SU-DHL-6 (cell line): Measurements from ENCODE around the gene PTPRE.

Experiments
- H2AFZ ChIP-seq: fragments of 200-600 bp; sonication (generic); 2 replicates; pipeline ENCODE4 v1.6.1; 2014; ENCODE audit warnings: low read depth, mild to moderate bottlenecking, moderate library complexity, mixed read lengths, antibody characterized with exemption, low read length; ENCODE audit not compliant: severe bottlenecking
- H3F3A ChIP-seq: fragments of 200-600 bp; shearing (Covaris generic); 2 replicates; pipeline ENCODE4 v1.6.0; 2016; ENCODE audit warnings: antibody characterized with exemption, mild to moderate bottlenecking; ENCODE audit not compliant: insufficient read depth
- H3K27ac ChIP-seq: fragments of 200-600 bp; sonication (generic); 2 replicates; pipeline ENCODE4 v1.5.1; 2016; ENCODE audit warnings: low read depth, mild to moderate bottlenecking, low read length, moderate library complexity, mixed read lengths
- H3K27me3 ChIP-seq: fragments of 200-600 bp; sonication (generic), shearing (Covaris generic); 2 replicates; pipeline ENCODE4 v1.6.0; 2014; ENCODE audit warnings: mild to moderate bottlenecking, low read length
- H3K36me3 ChIP-seq: fragments of 200-600 bp; sonication (generic); 2 replicates; pipeline ENCODE4 v1.6.1; 2014; ENCODE audit warnings: mild to moderate bottlenecking, low read length, mixed read lengths
- H3K4me2 ChIP-seq: fragments of 300-600, 200-600 bp; shearing (Covaris generic), sonication (generic); 2 replicates; pipeline ENCODE4 v1.6.0; 2014; ENCODE audit warnings: low read length, low read depth, mild to moderate bottlenecking; ENCODE audit not compliant: poor library complexity, severe bottlenecking
- H3K4me3 ChIP-seq: fragments of 200-600 bp; sonication (generic); 2 replicates; pipeline ENCODE4 v1.5.1; 2014; ENCODE audit warnings: antibody characterized with exemption, low read length, mild to moderate bottlenecking, mixed read lengths; ENCODE audit not compliant: insufficient read depth, poor library complexity, severe bottlenecking
- H3K79me2 ChIP-seq: fragments of 200-600 bp; sonication (generic); 2 replicates; pipeline ENCODE4 v1.6.1; 2014; ENCODE audit warnings: mild to moderate bottlenecking, low read length, moderate library complexity; ENCODE audit not compliant: insufficient read depth
- H3K9ac ChIP-seq: fragments of 200-600 bp; sonication (generic); 2 replicates; pipeline ENCODE4 v1.7.0; 2014; ENCODE audit warnings: mild to moderate bottlenecking, low read length
- H3K9me2 ChIP-seq: fragments of 200-600 bp; sonication (generic); replicated peaks from 2 replicates; pipeline ENCODE4 v1.6.1; 2014; ENCODE audit warnings: low read length; ENCODE audit not compliant: insufficient read depth
- H3K9me3 ChIP-seq: fragments of 200-600 bp; sonication (generic); 2 replicates; pipeline ENCODE4 v1.6.1; 2014; ENCODE audit warnings: low read length, mixed read lengths; ENCODE audit not compliant: insufficient read depth
- H4K20me1 ChIP-seq: fragments of 200-600 bp; sonication (generic); 2 replicates; pipeline ENCODE4 v1.6.1; 2014; ENCODE audit warnings: low read depth, mild to moderate bottlenecking, antibody characterized with exemption, low read length, moderate library complexity, mixed read lengths
- EZH2phosphoT487 ChIP-seq: fragments of 200-600 bp; sonication (generic), shearing (Covaris generic); conservative IDR thresholded peaks from 2 replicates; pipeline ENCODE4 v1.6.1; 2018; ENCODE audit warnings: mild to moderate bottlenecking, antibody characterized with exemption, low read length, moderate library complexity, mixed read lengths
- TF ChIP-seq, protein P1 (sequence below): fragments of 200-600 bp; sonication (generic); IDR thresholded peaks from one replicate; pipeline ENCODE4 v1.5.1; 2017; ENCODE audit warnings: antibody characterized with exemption, mild to moderate bottlenecking, low read length, moderate library complexity; ENCODE audit not compliant: insufficient read depth, poor library complexity, severe bottlenecking

Gene PTPRE

GRCh38 chr10:127976701-127977356 is 69.9 kb downstream of the PTPRE start:
- no peak overlapping the region for H3K4me3 ChIP-seq
- H3K9me3 ChIP-seq, result no peaks in the 10 kb centered on the region
- no peak for TF ChIP-seq EZH2phosphoT487
- TF ChIP-seq, protein P1, sequence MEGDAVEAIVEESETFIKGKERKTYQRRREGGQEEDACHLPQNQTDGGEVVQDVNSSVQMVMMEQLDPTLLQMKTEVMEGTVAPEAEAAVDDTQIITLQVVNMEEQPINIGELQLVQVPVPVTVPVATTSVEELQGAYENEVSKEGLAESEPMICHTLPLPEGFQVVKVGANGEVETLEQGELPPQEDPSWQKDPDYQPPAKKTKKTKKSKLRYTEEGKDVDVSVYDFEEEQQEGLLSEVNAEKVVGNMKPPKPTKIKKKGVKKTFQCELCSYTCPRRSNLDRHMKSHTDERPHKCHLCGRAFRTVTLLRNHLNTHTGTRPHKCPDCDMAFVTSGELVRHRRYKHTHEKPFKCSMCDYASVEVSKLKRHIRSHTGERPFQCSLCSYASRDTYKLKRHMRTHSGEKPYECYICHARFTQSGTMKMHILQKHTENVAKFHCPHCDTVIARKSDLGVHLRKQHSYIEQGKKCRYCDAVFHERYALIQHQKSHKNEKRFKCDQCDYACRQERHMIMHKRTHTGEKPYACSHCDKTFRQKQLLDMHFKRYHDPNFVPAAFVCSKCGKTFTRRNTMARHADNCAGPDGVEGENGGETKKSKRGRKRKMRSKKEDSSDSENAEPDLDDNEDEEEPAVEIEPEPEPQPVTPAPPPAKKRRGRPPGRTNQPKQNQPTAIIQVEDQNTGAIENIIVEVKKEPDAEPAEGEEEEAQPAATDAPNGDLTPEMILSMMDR, result no peak
- no peaks in the 10 kb centered on the region for H3K36me3 ChIP-seq
- H3K79me2 ChIP-seq, result no peaks in the 10 kb centered on the region
- H3K9ac ChIP-seq, result no peak overlapping the region
- H3K4me2 ChIP-seq, result no peak overlapping the region
- no peaks in the 10 kb centered on the region for H3K9me2 ChIP-seq
- no peaks in the 10 kb centered on the region for H3K27me3 ChIP-seq
- H2AFZ ChIP-seq, result no peak overlapping the region
- H4K20me1 ChIP-seq, result no peaks in the 10 kb centered on the region
- H3K27ac ChIP-seq, result no peak overlapping the region
- H3F3A ChIP-seq, result no peaks in the 10 kb centered on the region

DNA sequence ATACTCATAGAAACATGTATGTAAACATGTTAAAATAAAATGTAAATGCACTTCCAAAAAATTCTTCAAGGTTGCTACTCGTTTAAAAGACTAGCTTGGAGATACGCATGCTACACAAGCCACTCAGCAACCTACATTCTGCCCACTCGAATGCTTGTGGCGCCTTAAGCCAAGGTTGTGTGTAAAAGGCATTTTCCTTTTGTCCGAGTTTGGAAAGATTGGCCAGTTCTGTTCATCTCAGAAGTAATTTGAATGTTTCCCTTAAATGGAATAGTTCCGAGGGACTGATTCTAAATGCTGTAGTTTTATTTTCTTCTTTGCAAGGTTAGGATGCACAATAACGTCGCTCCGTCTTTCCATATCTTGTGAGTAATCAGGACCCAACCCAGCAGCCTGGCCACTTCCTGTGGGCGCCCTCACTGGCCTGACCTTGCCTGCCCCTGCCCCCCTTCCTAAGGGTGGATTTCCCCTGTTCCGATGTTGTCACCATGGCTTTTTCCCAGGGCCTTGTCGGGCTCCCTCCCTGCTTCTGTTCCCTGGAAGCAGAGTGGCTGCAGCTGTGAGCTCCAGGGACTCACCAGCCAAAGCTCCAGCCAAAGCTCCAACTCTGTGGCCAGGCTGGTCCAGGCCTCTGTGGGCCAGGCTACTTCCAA is 70.6 kb downstream of the PTPRE start:
- Histone ChIP-seq H3F3A (no peaks in the 10 kb centered on the region), H4K20me1 (no peaks in the 10 kb centered on the region), H3K27me3 (no peaks in the 10 kb centered on the region), H3K27ac (no peak overlapping the region), H3K79me2 (no peaks in the 10 kb centered on the region), H2AFZ (no peak overlapping the region), H3K36me3 (no peaks in the 10 kb centered on the region), H3K4me3 (no peak overlapping the region), H3K9ac (no peak overlapping the region), H3K9me3 (no peaks in the 10 kb centered on the region), H3K4me2 (no peak overlapping the region), H3K9me2 (no peaks in the 10 kb centered on the region)
- TF ChIP-seq EZH2phosphoT487, result no peak
- TF ChIP-seq, protein P1, result no peak

DNA sequence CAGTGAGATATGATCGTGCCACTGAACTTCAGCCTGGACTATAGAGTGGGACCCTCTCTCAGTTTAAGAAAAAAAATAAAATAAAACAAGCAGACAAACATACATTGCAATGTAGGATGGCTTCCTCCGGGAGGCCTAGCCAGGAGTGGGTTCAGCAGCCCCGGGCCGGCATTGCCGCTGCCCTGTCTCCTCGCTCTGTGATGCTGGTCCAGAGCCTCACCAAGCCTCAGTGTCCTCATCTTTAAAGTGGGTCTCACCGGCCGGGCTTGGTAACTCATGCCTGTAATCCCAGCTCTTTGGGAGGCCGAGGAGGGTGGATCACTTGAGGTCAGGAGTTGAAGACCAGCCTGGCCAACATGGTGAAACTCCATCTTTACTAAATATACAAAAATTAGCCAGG is 71.6 kb downstream of the PTPRE start:
- no peak overlapping the region for H2AFZ ChIP-seq
- H3K4me3 ChIP-seq, result no peak overlapping the region
- no peak overlapping the region for H3K27ac ChIP-seq
- H3K9me3 ChIP-seq, result no peaks in the 10 kb centered on the region
- no peaks in the 10 kb centered on the region for H3F3A ChIP-seq
- no peaks in the 10 kb centered on the region for H3K27me3 ChIP-seq
- H4K20me1 ChIP-seq, result no peaks in the 10 kb centered on the region
- no peaks in the 10 kb centered on the region for H3K36me3 ChIP-seq
- H3K4me2 ChIP-seq, result no peak overlapping the region
- no peaks in the 10 kb centered on the region for H3K79me2 ChIP-seq
- H3K9ac ChIP-seq, result no peak overlapping the region
- TF ChIP-seq, protein P1, result no peak
- no peak for TF ChIP-seq EZH2phosphoT487
- H3K9me2 ChIP-seq, result no peaks in the 10 kb centered on the region
